GM12874 (cell line): Measurements from ENCODE around the gene CCT6A.
A peak's percentile ranks its signal among the peaks of the same experiment; 100 is the strongest.

Source experiments
- TF ChIP-seq, protein P1 (sequence below): IDR thresholded peaks from 2 replicates; pipeline ENCODE4 v1.5.1; 2011; ENCODE audit warnings: low read depth, mild to moderate bottlenecking, control low read depth, low read length, moderate library complexity; ENCODE audit not compliant: insufficient read depth

Gene CCT6A

GRCh38 chr7:56026538-56026937 lies 25.0 kb upstream of the CCT6A start:
- TF ChIP-seq, protein P1, sequence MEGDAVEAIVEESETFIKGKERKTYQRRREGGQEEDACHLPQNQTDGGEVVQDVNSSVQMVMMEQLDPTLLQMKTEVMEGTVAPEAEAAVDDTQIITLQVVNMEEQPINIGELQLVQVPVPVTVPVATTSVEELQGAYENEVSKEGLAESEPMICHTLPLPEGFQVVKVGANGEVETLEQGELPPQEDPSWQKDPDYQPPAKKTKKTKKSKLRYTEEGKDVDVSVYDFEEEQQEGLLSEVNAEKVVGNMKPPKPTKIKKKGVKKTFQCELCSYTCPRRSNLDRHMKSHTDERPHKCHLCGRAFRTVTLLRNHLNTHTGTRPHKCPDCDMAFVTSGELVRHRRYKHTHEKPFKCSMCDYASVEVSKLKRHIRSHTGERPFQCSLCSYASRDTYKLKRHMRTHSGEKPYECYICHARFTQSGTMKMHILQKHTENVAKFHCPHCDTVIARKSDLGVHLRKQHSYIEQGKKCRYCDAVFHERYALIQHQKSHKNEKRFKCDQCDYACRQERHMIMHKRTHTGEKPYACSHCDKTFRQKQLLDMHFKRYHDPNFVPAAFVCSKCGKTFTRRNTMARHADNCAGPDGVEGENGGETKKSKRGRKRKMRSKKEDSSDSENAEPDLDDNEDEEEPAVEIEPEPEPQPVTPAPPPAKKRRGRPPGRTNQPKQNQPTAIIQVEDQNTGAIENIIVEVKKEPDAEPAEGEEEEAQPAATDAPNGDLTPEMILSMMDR, result no peak

DNA sequence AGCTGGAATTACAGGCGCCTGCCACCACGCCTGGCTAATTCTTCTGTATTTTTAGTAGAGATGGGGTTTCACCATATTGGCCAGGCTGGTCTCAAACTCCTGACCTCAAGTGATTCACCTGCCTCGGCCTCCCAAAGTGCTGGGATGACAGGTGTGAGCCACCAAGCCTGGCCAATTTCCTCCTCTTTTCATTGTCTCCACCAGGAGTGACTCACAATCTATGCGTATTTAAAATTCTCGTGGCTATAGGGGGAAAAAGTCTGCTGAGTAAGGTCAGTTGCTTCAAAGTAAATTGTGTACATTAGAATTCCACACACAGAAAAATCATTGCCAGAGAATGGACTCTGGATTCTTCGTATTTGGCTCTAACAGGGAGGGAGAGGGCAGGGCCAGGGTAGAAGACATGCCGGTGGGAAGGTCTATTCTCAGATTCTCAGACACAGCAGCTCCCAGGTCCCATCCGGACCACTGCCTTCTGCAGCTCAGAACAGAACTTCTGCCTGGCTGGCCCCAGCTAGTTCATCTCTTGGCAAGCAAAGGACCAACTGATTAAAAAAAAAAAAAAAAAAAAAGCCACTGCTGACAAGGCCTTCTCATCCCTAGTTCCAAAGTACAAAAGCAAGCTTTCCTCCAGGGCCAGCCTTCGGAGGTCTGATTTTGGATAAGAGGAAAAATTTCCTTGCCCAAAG lies 22.5 kb upstream of the CCT6A start:
- TF ChIP-seq, protein P1, result no peak

DNA sequence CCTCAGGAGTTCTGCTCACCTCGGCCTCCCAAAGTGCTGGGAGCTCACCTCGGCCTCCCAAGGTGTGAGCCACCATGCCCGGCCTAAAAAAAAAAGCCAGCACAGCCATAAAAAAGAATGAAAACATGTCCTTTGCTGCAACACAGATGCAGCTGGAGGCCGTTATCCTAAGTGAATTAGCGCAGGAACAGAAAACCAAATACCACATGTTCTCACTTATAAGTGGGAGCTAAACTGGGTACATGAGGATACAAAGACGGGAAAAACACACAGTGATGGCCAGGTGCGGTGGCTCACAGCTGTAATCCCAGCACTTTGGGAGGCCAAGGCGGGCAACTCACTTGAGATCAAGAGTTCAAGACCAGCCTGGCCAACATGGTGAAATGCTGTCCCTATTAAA lies 21.2 kb upstream of the CCT6A start:
- TF ChIP-seq, protein P1, result no peak

- TF ChIP-seq, protein P1, result peak; percentile 38
These were observed 17.7 kb upstream of the CCT6A start for GRCh38 chr7:56033671-56034432.

DNA sequence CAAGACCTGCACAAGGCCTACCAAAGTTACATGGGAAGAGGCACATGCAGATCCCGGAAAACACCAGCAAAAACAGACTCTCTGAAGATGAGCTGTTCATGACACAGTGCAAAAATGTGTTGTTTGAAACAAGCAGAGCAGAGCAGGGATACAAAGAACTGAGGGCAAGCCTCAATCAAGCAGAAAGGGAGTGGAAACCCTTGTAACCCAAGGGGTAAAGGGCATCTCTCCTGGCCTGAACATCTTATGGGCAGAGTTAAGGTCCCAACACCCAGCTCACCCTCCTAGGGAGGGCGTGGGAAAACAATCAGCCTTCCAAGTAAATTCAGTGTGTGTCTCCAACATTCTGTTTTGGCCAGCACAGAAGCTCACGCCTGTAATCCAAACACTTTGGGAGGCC lies 10.8 kb upstream of the CCT6A start:
- TF ChIP-seq, protein P1, result no peak

- TF ChIP-seq, protein P1, result no peak
These were observed 4.7 kb upstream of the CCT6A start for GRCh38 chr7:56046721-56047445.

DNA sequence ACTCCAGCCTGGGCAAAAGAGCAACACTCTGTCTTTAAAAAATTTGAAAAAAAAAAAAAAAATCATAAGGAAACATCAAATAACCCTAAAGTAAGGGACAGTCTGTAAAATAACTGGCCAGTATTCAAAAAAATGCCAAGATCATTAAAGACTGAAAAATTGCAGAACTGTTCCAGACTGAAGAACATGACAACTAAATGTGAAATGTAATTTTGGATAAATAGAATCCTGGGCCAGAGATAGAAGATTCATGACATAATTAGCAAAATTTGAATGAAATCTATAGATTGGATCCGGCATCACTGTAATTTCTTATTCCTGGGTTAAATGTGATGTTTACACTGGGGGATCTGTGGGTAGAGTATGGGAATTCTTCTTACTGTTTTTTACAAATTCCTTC lies 3.3 kb upstream of the CCT6A start:
- TF ChIP-seq, protein P1, result no peak
